HepG2 (cell line): Measurements from ENCODE around the gene TMEM100. TPM values are rescaled to one million over a fixed set of nuclear protein-coding genes. Genes with fewer than 3 reads are reported as not detected.
A peak's percentile ranks its signal among the peaks of the same experiment; 100 is the strongest.

ENCODE experiments used
- ATF2 ChIP-seq: sonication (generic); formaldehyde crosslinking; IDR thresholded peaks from 2 replicates; pipeline ENCODE4 v1.4.0; 2020; ENCODE audit warnings: missing genetic modification reagents
- BCL3 ChIP-seq: sonication (generic); formaldehyde crosslinking; IDR thresholded peaks from 2 replicates; pipeline ENCODE4 v1.5.1; 2020; ENCODE audit warnings: mild to moderate bottlenecking, missing genetic modification reagents, moderate library complexity
- BRD4 ChIP-seq: sonication (generic); formaldehyde crosslinking; IDR thresholded peaks from 2 replicates; pipeline ENCODE4 v1.4.0; 2020; ENCODE audit warnings: missing genetic modification reagents
- E2F1 ChIP-seq: sonication (generic); formaldehyde crosslinking; IDR thresholded peaks from 2 replicates; pipeline ENCODE4 v1.5.0; 2020; ENCODE audit warnings: missing genetic modification reagents
- NR2C2 ChIP-seq: sonication (generic); formaldehyde crosslinking; IDR thresholded peaks from 2 replicates; pipeline ENCODE4 v1.4.0; 2020; ENCODE audit warnings: missing genetic modification reagents, mild to moderate bottlenecking, moderate library complexity, borderline replicate concordance
- SPEN ChIP-seq: sonication (generic); formaldehyde crosslinking; IDR thresholded peaks from 2 replicates; pipeline ENCODE4 v1.5.1; 2020; ENCODE audit warnings: low read depth, mild to moderate bottlenecking, missing genetic modification reagents
- ZBTB25 ChIP-seq: IDR thresholded peaks from 2 replicates; pipeline ENCODE4 v1.6.1; 2018; ENCODE audit warnings: missing genetic modification reagents
- ZBTB33 ChIP-seq: sonication (generic); formaldehyde crosslinking; IDR thresholded peaks from 2 replicates; pipeline ENCODE4 v1.4.0; 2020; ENCODE audit warnings: missing genetic modification reagents
- ZNF256 ChIP-seq: sonication (generic); formaldehyde crosslinking; conservative IDR thresholded peaks from 2 replicates; pipeline ENCODE4 v1.4.0; 2020; ENCODE audit warnings: missing genetic modification reagents
- ZNF543 ChIP-seq: sonication (generic); formaldehyde crosslinking; IDR thresholded peaks from 2 replicates; pipeline ENCODE4 v1.4.0; 2020; ENCODE audit warnings: mild to moderate bottlenecking, missing genetic modification reagents
- polyA plus RNA-seq, 8 experiments: library from polyadenylated mRNA; depleted of rRNA in 3 of 8; stranded (reverse) in 7 of 8; unstranded in 1 of 8; fragments of >200 nt; fragmentation: Illumina TruSeq in 4 of 8; extraction: Trizol in 4 of 8; gene quantifications; 2 replicates each; pipeline versions ENCODE4 v1.2.1 to v1.2.3, GENCODE V29; 2011 to 2016; ENCODE audit warnings: low read depth in 4 of 8, missing spikeins in 1 of 8, mixed read lengths in 1 of 8; ENCODE audit not compliant: insufficient read depth in 1 of 8
- total RNA-seq, 5 experiments: library from RNA; depleted of rRNA; stranded (reverse); fragments of >200 nt; fragmentation: Illumina TruSeq; extraction: Trizol; gene quantifications; 2 replicates each; pipeline ENCODE4 v1.2.3, GENCODE V29; 2016; ENCODE audit warnings: low read depth in 1 of 5

Gene TMEM100
- total and polyA plus RNA-seq, 2 of the 13 experiments (the other 11 are each of a cell fraction or from before 2014, with no cell fraction given) = not detected

GRCh38 chr17:55750750-55751657 is 28.3 kb upstream of the TMEM100 start, which contains the start of gene PCTP (continued):
- peak; percentile 46; the same call in 1 of the 2 replicates for TF ChIP-seq ATF2 (CRISPR knock-in tag)
- peak; percentile 13; the same call in 1 of the 2 replicates for TF ChIP-seq ZBTB33 (CRISPR knock-in tag)
- peak; percentile 89; the same call in 1 of the 2 replicates for TF ChIP-seq SPEN
- TF ChIP-seq ZNF543 = 0 out of 2 replicates have a peak, but pooled peaks have one; percentile 67
- TF ChIP-seq ZBTB25 (CRISPR knock-in tag) = peak; percentile 89
- TF ChIP-seq E2F1 (CRISPR knock-in tag) = peak; percentile 81
- TF ChIP-seq ZNF256 (CRISPR knock-in tag) = no peak; the same call in 1 of the 2 replicates
- TF ChIP-seq BRD4 (CRISPR knock-in tag) = peak; percentile 54; the same call in 1 of the 2 replicates
- TF ChIP-seq NR2C2 (CRISPR knock-in tag) = peak; percentile 59
- peak; percentile 92; the same call in 1 of the 2 replicates for TF ChIP-seq BCL3 (CRISPR knock-in tag)
